Kidney capillary endothelial cell (primary cell): ENCODE data around the gene GTSE1.

Experiments used
- DNase-seq: peaks from one replicate; pipeline ENCODE4 v3.0.0-alpha.2; 2018; ENCODE audit warnings: low spot score

The GTSE1 gene

GRCh38 chr22:46380069-46380468 is 83.4 kb downstream of the GTSE1 start:
- DNase-seq, result no peak
